ENCODE measurements around the gene CALY.

- TF ChIP-seq CTCF (IDR thresholded peaks at IDR 0.05): no peak
- TF ChIP-seq POLR2A (IDR thresholded peaks at IDR 0.05; ENCODE audit: low read depth): no peak
- no peak for TF ChIP-seq POLR2AphosphoS5 (IDR thresholded peaks at IDR 0.05)
- TF ChIP-seq EP300 (IDR thresholded peaks at IDR 0.05): no peak
Measured at GRCh38 chr10:133351408-133352318, 15.0 kb upstream of the CALY start.

Measured in esophagus muscularis mucosa (tissue), 4 donors.